PFSK-1 (cell line): ENCODE data around the gene MSI2.

Experiments used
- POLR2AphosphoS5 ChIP-seq: IDR thresholded peaks from 2 replicates; pipeline ENCODE4 v1.6.1; 2012; ENCODE audit warnings: low read depth, mild to moderate bottlenecking, control low read depth, low read length, moderate library complexity
- TAF1 ChIP-seq: IDR thresholded peaks from 2 replicates; pipeline ENCODE4 v1.6.1; 2012; ENCODE audit warnings: low read length, control low read depth, borderline replicate concordance; ENCODE audit not compliant: insufficient read depth
- TF ChIP-seq, protein P1 (sequence below), 2 experiments: IDR thresholded peaks; 2 replicates each; pipeline versions ENCODE4 v1.6.1 to v1.8.0; 2011 to 2012; ENCODE audit warnings: low read depth in 2 of 2, low read length in 2 of 2, control low read depth in 1 of 2, inconsistent platforms in 1 of 2, mild to moderate bottlenecking in 1 of 2, moderate library complexity in 1 of 2; ENCODE audit not compliant: insufficient read depth in 1 of 2

DNA sequence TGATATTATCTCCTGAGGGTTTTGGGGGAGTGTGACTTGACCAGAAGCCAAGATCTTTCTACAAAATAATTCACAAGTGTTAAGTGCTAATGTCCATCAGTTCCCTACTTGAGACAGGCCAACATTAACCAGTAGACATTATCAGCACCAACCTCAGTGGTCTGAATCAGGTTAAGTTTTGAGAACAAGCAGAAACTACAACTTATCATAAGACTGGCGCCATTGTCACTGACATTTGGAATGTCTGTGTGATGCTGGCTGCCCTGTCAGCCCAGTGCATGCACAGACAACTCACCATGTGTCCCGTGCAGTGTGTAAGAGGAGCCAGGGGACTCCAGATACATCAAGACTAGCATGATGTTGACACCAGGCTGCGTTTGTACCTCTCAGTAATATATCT lies 412.0 kb downstream of the MSI2 start:
- TF ChIP-seq POLR2AphosphoS5 (no peak), TAF1 (no peak)
- TF ChIP-seq, protein P1, sequence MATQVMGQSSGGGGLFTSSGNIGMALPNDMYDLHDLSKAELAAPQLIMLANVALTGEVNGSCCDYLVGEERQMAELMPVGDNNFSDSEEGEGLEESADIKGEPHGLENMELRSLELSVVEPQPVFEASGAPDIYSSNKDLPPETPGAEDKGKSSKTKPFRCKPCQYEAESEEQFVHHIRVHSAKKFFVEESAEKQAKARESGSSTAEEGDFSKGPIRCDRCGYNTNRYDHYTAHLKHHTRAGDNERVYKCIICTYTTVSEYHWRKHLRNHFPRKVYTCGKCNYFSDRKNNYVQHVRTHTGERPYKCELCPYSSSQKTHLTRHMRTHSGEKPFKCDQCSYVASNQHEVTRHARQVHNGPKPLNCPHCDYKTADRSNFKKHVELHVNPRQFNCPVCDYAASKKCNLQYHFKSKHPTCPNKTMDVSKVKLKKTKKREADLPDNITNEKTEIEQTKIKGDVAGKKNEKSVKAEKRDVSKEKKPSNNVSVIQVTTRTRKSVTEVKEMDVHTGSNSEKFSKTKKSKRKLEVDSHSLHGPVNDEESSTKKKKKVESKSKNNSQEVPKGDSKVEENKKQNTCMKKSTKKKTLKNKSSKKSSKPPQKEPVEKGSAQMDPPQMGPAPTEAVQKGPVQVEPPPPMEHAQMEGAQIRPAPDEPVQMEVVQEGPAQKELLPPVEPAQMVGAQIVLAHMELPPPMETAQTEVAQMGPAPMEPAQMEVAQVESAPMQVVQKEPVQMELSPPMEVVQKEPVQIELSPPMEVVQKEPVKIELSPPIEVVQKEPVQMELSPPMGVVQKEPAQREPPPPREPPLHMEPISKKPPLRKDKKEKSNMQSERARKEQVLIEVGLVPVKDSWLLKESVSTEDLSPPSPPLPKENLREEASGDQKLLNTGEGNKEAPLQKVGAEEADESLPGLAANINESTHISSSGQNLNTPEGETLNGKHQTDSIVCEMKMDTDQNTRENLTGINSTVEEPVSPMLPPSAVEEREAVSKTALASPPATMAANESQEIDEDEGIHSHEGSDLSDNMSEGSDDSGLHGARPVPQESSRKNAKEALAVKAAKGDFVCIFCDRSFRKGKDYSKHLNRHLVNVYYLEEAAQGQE (IDR thresholded peaks at IDR 0.05; ENCODE audit: insufficient read depth in 1 of 2, low read depth in 2 of 2, low read length in 2 of 2) = no peak
